NCI-H345 treated with DMSO at 0.1 percent for 48 hours (cell line): ENCODE data around the gene MAP4K5.
"Not testable (repeated sequence)": the region's sequence is repeated elsewhere in the genome, so short reads cannot be mapped to it uniquely, and the experiment has no call there.

Source experiments
- DNase-seq: peaks from one replicate; lab custom pipeline; 2025; ENCODE audit not compliant: unreplicated experiment; lab: John Stamatoyannopoulos, UW

The MAP4K5 gene

GRCh38 chr14:50533241-50533705 lies 904 bp upstream of the MAP4K5 start:
- DNase-seq = no peak

- no peak for DNase-seq
These were observed 521 bp downstream of the MAP4K5 start for GRCh38 chr14:50531595-50532501.

GRCh38 chr14:50530794-50531365 lies 1.5 kb downstream of the MAP4K5 start:
- DNase-seq = no peak

DNA sequence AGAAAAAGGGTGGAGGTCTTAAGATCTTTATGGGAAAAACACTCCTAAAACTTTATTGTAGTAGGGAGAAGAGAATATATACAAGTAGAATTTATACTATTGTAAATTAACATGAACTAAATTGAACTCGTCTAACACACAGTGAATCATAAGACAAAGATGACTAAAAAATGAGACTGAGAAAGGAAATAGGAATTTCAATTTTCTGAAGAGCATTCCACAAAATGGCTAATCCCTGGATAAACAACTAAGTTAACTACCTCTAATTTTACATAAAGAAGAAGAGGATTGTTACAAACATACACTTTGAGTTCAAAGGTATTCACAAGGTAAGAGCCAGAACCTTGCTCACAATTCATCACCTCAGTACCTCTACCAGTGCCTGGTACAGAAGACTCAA lies 2.0 kb downstream of the MAP4K5 start:
- no peak for DNase-seq

- DNase-seq = no peak
These were observed 2.8 kb downstream of the MAP4K5 start for GRCh38 chr14:50529288-50530179.

DNA sequence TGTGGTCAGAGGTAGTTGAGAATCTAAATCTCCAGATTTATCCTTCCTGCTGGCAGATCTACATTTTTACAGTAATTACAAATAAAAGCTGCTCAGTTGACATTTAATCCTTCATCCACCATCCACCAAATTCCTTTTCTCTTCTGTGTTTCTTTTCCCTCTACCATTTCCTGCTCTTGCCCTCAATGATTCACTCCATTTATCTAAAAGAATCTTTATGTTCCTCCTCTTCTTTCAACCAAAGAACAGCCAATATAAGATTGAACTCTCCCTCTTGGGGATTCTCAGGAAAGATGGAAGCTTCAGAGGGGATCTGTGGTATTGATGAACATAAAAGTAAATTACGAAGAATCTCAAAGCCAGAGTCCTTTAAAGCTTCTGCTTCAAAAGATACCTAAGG lies 4.4 kb downstream of the MAP4K5 start:
- DNase-seq = no peak

- no peak for DNase-seq
These were observed 7.4 kb downstream of the MAP4K5 start for GRCh38 chr14:50524731-50525515.

GRCh38 chr14:50524060-50524459 lies 8.3 kb downstream of the MAP4K5 start:
- no peak for DNase-seq

DNA sequence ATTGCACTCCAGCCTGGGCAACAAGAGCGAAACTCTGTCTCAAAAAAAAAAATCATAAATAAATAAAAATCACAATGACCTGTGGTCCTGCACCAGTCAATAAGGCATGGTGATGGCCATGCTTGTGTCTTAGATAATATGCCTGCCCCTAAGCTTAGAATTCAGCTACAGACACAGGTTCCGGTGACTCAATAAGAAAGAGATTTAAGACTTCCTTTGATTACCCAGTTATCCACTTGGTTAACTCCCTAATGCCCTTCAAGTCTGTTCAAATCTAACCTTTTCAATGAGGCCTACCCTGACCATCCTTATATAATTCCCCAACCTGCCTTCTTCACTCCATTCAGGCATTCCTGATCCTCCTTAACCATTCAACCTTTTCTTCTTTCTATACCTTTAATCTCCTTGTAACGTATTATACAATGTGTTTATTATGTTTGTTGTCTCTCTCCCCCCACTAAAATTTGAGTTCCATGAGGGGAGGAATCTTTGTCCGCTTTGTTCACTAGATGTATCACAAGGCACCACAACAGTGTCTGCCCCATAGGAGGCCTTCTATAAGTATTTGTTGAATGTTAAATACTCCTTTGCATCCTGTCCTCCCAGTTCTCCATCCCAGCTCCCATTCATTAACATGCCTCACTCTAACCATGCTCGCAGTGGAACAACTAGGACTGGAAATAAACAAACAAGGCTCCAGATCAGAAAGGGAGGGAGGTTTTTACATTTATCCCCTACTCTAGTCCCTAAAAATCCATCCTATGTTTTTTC lies 8.9 kb downstream of the MAP4K5 start:
- DNase-seq = no peak

DNA sequence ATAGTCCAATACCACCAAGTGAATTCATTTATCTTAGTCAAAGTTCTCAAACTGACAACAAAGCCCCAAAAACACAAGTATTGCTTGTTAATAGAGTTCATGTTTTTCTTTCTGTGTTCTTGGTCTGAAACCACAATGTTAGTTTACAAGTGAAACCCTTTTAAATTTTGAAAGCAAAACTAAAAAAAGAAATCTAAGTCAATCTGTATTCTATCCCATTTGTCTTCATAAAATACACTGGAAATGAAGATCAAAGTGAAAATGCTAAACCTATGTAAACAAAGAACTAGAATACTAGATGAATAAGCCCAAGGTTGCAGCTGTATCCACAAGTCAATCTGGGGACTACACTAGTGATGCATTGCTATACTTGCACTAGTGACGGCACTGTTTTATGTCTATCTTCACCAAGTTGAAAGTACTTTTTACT lies 10.4 kb downstream of the MAP4K5 start:
- no peak for DNase-seq

- DNase-seq = no peak
These were observed 11.2 kb downstream of the MAP4K5 start for GRCh38 chr14:50520947-50521815.

DNA sequence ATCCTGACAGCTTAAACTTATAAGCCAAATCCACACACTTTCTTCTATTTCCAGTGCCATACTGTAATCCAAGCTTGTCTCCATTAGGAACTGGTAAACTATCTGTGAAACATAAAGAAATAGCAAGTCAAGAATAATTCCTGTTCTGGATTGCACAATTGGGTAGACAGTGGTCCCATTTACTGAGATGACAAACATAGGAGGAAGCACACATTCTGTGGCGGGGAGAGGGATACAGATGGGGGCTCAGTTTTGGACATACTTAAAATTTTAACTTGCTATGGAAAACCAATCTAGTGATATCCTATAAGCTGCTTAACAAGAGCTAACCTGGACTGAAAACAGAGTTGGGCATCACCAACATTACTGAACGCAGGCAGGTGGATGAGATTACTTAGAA lies 16.3 kb downstream of the MAP4K5 start:
- no peak for DNase-seq

DNA sequence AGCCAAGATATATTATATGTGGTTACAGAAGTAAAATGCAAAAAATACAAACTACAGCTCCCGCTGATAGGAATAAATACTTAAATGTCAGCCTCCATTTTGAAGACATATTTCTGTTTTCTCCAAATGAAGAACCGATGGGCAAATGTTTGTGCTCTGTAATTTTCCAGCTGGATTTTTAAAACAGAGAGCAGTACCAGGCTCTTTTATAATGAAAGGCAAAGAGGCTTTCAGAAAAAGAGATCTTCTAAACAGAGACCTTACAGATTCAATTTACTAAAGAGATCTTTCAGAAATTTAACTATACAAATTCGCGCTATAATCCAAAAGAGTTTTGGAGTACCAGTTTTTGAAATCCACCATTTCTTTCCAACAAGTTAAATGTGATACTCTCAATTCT lies 19.9 kb downstream of the MAP4K5 start:
- no peak for DNase-seq

DNA sequence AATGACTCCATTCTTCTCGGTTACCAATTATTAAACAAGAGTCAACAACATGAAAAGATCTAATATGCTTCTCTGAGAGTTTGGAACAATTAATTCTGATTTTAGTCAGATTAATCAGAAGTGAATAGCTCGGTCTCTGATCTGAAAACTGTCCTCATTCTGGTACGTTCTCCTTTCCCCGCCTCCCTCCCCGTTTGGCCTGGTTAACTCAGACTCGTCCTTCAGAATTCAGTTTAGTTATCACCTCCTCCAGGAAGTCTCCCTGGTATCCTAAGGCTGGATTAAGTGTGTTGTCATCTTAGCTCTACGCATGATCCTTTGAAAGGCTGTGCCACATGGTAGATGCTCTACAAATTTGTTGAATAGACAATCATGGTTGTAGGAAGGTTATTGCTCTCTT lies 22.2 kb downstream of the MAP4K5 start:
- DNase-seq = no peak

GRCh38 chr14:50507078-50507477 lies 25.3 kb downstream of the MAP4K5 start:
- DNase-seq = not testable (repeated sequence)

DNA sequence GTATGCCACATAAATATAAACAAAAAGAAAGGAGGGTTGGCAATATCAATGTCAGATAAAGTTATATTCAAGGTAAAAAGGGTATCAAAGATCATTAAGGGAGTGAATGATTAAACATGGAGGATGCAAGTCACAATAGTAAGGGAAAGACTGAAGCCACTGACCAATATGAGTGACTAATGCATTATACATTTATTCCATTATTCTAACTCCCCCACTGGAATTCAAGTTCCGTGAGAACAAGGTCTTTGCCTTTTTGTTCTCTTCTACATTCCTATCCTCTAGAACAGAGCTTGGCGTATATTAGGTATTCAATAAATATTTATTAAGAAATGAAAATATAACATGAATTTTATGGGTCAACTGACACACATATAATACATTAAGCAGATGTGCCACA lies 30.7 kb downstream of the MAP4K5 start:
- no peak for DNase-seq

DNA sequence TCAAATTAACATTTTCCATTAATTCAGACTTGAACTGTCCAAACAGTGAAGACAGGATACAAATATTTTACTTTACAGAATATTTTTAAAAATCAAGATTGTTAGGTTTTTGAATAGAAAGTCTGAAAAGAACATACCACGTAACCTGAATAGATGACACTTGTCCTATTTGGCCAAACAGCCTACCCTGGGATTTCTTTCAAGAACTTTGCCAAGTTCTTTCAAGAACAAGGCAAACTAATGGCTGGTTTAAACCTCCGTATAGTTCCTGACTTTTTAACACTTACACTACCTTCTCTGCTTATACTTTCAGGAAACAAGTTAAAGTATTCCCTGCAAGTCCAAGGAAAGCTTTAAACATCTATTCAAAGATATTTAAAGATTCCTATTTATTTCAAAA lies 35.0 kb downstream of the MAP4K5 start:
- no peak for DNase-seq

- no peak for DNase-seq
These were observed 42.5 kb downstream of the MAP4K5 start for GRCh38 chr14:50489851-50490250.

GRCh38 chr14:50488521-50488920 lies 43.8 kb downstream of the MAP4K5 start:
- DNase-seq = no peak
